HepG2 (cell line): Measurements from ENCODE around the gene ATN1. TPM values are rescaled to one million over a fixed set of nuclear protein-coding genes. Genes with fewer than 3 reads are reported as not detected.

Source experiments
- BRD4 ChIP-seq: sonication (generic); formaldehyde crosslinking; IDR thresholded peaks from 2 replicates; pipeline ENCODE4 v1.4.0; 2020; ENCODE audit warnings: missing genetic modification reagents
- HDAC1 ChIP-seq: sonication (generic); formaldehyde crosslinking; IDR thresholded peaks from 2 replicates; pipeline ENCODE4 v1.5.1; 2020; ENCODE audit warnings: mild to moderate bottlenecking, missing genetic modification reagents
- HDAC6 ChIP-seq: fragments of 200-600 bp; sonication (generic); IDR thresholded peaks from 2 replicates; pipeline ENCODE4 v1.7.0; 2017; ENCODE audit warnings: mild to moderate bottlenecking, antibody characterized with exemption, low read length, low read depth
- HHEX ChIP-seq: IDR thresholded peaks from 2 replicates; pipeline ENCODE4 v1.6.1; 2016; ENCODE audit warnings: control low read depth
- MIER2 ChIP-seq: IDR thresholded peaks from 2 replicates; pipeline ENCODE4 v1.6.1; 2016; ENCODE audit warnings: missing biosample characterization, missing genetic modification reagents
- MYC ChIP-seq: sonication (generic); formaldehyde crosslinking; IDR thresholded peaks from 2 replicates; pipeline ENCODE4 v1.9.0; 2021; ENCODE audit warnings: missing genetic modification reagents, borderline replicate concordance
- NFIC ChIP-seq: IDR thresholded peaks from 2 replicates; pipeline ENCODE4 v1.6.1; 2012; ENCODE audit warnings: mild to moderate bottlenecking, low read length, inconsistent platforms
- PCBP1 ChIP-seq: fragments of 200-400 bp; formaldehyde crosslinking; IDR thresholded peaks from 2 replicates; pipeline ENCODE4 v1.6.1; 2017; ENCODE audit warnings: mild to moderate bottlenecking, low read depth, low read length, borderline replicate concordance
- TAF1 ChIP-seq: sonication (generic); formaldehyde crosslinking; IDR thresholded peaks from 2 replicates; pipeline ENCODE4 v1.4.0; 2020; ENCODE audit warnings: missing genetic modification reagents
- TMF1 ChIP-seq: sonication (generic); formaldehyde crosslinking; IDR thresholded peaks from 2 replicates; pipeline ENCODE4 v1.8.1; 2022; ENCODE audit warnings: low read depth, missing genetic modification reagents
- YY1 ChIP-seq: IDR thresholded peaks from 2 replicates; pipeline ENCODE4 v1.6.1; 2011; ENCODE audit warnings: low read length, low read depth, moderate library complexity, mild to moderate bottlenecking; ENCODE audit not compliant: insufficient read depth, insufficient replicate concordance
- ZFP1 ChIP-seq: IDR thresholded peaks from 2 replicates; pipeline ENCODE4 v1.6.1; 2016
- ZFP41 ChIP-seq: sonication (generic); formaldehyde crosslinking; IDR thresholded peaks from 2 replicates; pipeline ENCODE4 v1.4.0; 2020; ENCODE audit warnings: mild to moderate bottlenecking, missing genetic modification reagents, borderline replicate concordance
- ZNF3 ChIP-seq: IDR thresholded peaks from 2 replicates; pipeline ENCODE4 v1.7.0; 2017; ENCODE audit warnings: inconsistent platforms
- ZNF33A ChIP-seq: sonication (generic); formaldehyde crosslinking; IDR thresholded peaks from 2 replicates; pipeline ENCODE4 v1.5.1; 2020; ENCODE audit warnings: missing genetic modification reagents, mild to moderate bottlenecking, moderate library complexity, borderline replicate concordance
- ZNF720 ChIP-seq: sonication (generic); formaldehyde crosslinking; IDR thresholded peaks from 2 replicates; pipeline ENCODE4 v1.4.0; 2020; ENCODE audit warnings: missing genetic modification reagents
- ZNF891 ChIP-seq: sonication (generic); formaldehyde crosslinking; IDR thresholded peaks from 2 replicates; pipeline ENCODE4 v1.5.0; 2020; ENCODE audit warnings: mild to moderate bottlenecking, missing genetic modification reagents
- polyA plus RNA-seq, 8 experiments: library from polyadenylated mRNA; depleted of rRNA in 3 of 8; stranded (reverse) in 7 of 8; unstranded in 1 of 8; fragments of >200 nt; fragmentation: Illumina TruSeq in 4 of 8; extraction: Trizol in 4 of 8; gene quantifications; 2 replicates each; pipeline versions ENCODE4 v1.2.1 to v1.2.3, GENCODE V29; 2011 to 2016; ENCODE audit warnings: low read depth in 4 of 8, missing spikeins in 1 of 8, mixed read lengths in 1 of 8; ENCODE audit not compliant: insufficient read depth in 1 of 8
- total RNA-seq, 5 experiments: library from RNA; depleted of rRNA; stranded (reverse); fragments of >200 nt; fragmentation: Illumina TruSeq; extraction: Trizol; gene quantifications; 2 replicates each; pipeline ENCODE4 v1.2.3, GENCODE V29; 2016; ENCODE audit warnings: low read depth in 1 of 5
- TF ChIP-seq, protein P1 (sequence below): IDR thresholded peaks from 2 replicates; pipeline ENCODE4 v1.4.0; 2020; ENCODE audit warnings: mild to moderate bottlenecking, missing genetic modification reagents
- TF ChIP-seq, protein P2 (sequence below), 2 experiments: sonication (generic) in 1 of 2; formaldehyde crosslinking in 1 of 2; IDR thresholded peaks; 2 replicates each; pipeline versions ENCODE4 v1.4.0 to v1.6.1; 2016 to 2020; ENCODE audit warnings: borderline replicate concordance in 1 of 2, low read depth in 1 of 2, mild to moderate bottlenecking in 1 of 2, missing genetic modification reagents in 1 of 2
- TF ChIP-seq, protein P3 (sequence below): sonication (generic); formaldehyde crosslinking; IDR thresholded peaks from 2 replicates; pipeline ENCODE4 v1.4.0; 2020; ENCODE audit warnings: missing genetic modification reagents

Gene ATN1
- total and polyA plus RNA-seq, 2 of the 13 experiments (the other 11 are each of a cell fraction or from before 2014, with no cell fraction given), result 2.1 to 8.6 TPM

DNA sequence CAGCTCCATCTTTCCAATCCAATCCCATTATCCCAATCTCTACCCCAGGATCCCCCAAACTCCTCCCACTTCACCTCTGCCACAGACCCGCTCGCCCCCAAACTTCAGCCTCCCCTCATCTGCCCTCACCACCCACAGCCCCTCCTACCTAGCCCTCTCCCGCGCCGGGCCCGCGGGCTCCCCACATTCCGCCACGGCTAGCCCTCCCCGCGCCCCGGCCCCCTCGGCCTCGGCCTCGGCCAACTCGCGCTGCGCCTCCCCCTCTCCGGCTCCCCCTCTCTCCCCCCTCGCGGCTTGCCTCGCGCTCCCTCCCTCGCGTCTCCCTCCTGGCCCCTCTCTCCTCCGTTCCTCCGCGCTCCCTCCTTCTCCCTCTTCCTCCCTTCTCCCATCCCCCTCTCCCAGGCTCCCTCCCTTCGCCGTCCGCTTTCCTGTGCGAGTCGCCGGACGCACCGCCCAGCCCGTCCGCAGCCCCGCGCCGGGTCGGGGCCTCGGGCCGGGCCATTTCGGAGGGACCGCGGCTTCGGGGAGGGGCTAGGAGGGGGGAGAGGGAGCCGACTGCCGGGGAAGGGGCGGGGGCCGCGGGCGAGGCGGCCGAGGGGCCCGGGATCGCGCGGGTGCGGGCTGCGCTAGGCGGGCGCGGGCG, at the start of gene ATN1 (continued):
- peak; percentile 26 for TF ChIP-seq YY1
- TF ChIP-seq ZNF3, result no peak
- TF ChIP-seq ZNF891, result no peak
- TF ChIP-seq NFIC, result no peak
- TF ChIP-seq, protein P1, sequence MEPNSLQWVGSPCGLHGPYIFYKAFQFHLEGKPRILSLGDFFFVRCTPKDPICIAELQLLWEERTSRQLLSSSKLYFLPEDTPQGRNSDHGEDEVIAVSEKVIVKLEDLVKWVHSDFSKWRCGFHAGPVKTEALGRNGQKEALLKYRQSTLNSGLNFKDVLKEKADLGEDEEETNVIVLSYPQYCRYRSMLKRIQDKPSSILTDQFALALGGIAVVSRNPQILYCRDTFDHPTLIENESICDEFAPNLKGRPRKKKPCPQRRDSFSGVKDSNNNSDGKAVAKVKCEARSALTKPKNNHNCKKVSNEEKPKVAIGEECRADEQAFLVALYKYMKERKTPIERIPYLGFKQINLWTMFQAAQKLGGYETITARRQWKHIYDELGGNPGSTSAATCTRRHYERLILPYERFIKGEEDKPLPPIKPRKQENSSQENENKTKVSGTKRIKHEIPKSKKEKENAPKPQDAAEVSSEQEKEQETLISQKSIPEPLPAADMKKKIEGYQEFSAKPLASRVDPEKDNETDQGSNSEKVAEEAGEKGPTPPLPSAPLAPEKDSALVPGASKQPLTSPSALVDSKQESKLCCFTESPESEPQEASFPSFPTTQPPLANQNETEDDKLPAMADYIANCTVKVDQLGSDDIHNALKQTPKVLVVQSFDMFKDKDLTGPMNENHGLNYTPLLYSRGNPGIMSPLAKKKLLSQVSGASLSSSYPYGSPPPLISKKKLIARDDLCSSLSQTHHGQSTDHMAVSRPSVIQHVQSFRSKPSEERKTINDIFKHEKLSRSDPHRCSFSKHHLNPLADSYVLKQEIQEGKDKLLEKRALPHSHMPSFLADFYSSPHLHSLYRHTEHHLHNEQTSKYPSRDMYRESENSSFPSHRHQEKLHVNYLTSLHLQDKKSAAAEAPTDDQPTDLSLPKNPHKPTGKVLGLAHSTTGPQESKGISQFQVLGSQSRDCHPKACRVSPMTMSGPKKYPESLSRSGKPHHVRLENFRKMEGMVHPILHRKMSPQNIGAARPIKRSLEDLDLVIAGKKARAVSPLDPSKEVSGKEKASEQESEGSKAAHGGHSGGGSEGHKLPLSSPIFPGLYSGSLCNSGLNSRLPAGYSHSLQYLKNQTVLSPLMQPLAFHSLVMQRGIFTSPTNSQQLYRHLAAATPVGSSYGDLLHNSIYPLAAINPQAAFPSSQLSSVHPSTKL (CRISPR knock-in tag), result peak; percentile 20; the same call in 1 of the 2 replicates
- TF ChIP-seq HDAC1 (CRISPR knock-in tag), result peak; percentile 59; the same call in 1 of the 2 replicates
- TF ChIP-seq MIER2, result no peak
- TF ChIP-seq, protein P2, sequence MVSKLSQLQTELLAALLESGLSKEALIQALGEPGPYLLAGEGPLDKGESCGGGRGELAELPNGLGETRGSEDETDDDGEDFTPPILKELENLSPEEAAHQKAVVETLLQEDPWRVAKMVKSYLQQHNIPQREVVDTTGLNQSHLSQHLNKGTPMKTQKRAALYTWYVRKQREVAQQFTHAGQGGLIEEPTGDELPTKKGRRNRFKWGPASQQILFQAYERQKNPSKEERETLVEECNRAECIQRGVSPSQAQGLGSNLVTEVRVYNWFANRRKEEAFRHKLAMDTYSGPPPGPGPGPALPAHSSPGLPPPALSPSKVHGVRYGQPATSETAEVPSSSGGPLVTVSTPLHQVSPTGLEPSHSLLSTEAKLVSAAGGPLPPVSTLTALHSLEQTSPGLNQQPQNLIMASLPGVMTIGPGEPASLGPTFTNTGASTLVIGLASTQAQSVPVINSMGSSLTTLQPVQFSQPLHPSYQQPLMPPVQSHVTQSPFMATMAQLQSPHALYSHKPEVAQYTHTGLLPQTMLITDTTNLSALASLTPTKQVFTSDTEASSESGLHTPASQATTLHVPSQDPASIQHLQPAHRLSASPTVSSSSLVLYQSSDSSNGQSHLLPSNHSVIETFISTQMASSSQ (IDR thresholded peaks at IDR 0.05; ENCODE audit: low read depth), result no peak
- TF ChIP-seq, protein P2 (CRISPR knock-in tag; IDR thresholded peaks at IDR 0.05; ENCODE audit: borderline replicate concordance), result no peak
- no peak for TF ChIP-seq TMF1 (CRISPR knock-in tag)
- TF ChIP-seq ZNF720 (CRISPR knock-in tag), result no peak
- TF ChIP-seq HHEX (CRISPR knock-in tag), result no peak
- no peak for TF ChIP-seq HDAC6
- TF ChIP-seq ZFP1, result no peak
- peak; percentile 41; the same call in 1 of the 2 replicates for TF ChIP-seq TAF1 (CRISPR knock-in tag)
- TF ChIP-seq, protein P3, sequence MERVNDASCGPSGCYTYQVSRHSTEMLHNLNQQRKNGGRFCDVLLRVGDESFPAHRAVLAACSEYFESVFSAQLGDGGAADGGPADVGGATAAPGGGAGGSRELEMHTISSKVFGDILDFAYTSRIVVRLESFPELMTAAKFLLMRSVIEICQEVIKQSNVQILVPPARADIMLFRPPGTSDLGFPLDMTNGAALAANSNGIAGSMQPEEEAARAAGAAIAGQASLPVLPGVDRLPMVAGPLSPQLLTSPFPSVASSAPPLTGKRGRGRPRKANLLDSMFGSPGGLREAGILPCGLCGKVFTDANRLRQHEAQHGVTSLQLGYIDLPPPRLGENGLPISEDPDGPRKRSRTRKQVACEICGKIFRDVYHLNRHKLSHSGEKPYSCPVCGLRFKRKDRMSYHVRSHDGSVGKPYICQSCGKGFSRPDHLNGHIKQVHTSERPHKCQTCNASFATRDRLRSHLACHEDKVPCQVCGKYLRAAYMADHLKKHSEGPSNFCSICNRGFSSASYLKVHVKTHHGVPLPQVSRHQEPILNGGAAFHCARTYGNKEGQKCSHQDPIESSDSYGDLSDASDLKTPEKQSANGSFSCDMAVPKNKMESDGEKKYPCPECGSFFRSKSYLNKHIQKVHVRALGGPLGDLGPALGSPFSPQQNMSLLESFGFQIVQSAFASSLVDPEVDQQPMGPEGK (CRISPR knock-in tag), result peak; percentile 51
- TF ChIP-seq MYC (CRISPR knock-in tag), result peak; percentile 39; the same call in 1 of the 2 replicates
- TF ChIP-seq ZNF33A (CRISPR knock-in tag), result no peak
- no peak for TF ChIP-seq BRD4 (CRISPR knock-in tag)
- TF ChIP-seq ZFP41 (CRISPR knock-in tag), result no peak
- no peak for TF ChIP-seq PCBP1
